Stimulated activated CD8-positive, alpha-beta memory T cell treated with anti-CD3 and anti-CD28 coated beads, Interleukin-2, amount 100 ng/mL, for 1 hour (primary cell): Measurements from ENCODE around the gene ROBO3.

Experiments used
- DNase-seq, 2 donors: peaks; one replicate each; pipeline ENCODE4 v3.0.0-alpha.2; 2020; ENCODE audit warnings: low read depth in 2 of 2

The ROBO3 gene

GRCh38 chr11:124920870-124921609 lies 55.8 kb downstream of the ROBO3 start:
- DNase-seq = peak; percentile 62 to 65

GRCh38 chr11:124922831-124923230 lies 57.6 kb downstream of the ROBO3 start:
- DNase-seq = no peak

GRCh38 chr11:124923296-124923695 lies 58.1 kb downstream of the ROBO3 start:
- DNase-seq = no peak

GRCh38 chr11:124928942-124929665 lies 63.9 kb downstream of the ROBO3 start:
- no peak for DNase-seq

- DNase-seq = no peak
Observed at GRCh38 chr11:124930799-124931198, 65.6 kb downstream of the ROBO3 start.
